ENCODE data around the gene LSM14B.
"Not testable (repeated sequence)": the region's sequence is repeated elsewhere in the genome, so short reads cannot be mapped to it uniquely, and the experiment has no call there.

LSM14B gene

GRCh38 chr20:62121776-62122653 lies at the start of gene LSM14B:
Gene LSM14B (plus strand): TSS chr20:62122475. CDS start chr20:62122667, 192 bp downstream.
- DNase-seq (ENCODE audit: low read depth) = peak; percentile 87

DNA sequence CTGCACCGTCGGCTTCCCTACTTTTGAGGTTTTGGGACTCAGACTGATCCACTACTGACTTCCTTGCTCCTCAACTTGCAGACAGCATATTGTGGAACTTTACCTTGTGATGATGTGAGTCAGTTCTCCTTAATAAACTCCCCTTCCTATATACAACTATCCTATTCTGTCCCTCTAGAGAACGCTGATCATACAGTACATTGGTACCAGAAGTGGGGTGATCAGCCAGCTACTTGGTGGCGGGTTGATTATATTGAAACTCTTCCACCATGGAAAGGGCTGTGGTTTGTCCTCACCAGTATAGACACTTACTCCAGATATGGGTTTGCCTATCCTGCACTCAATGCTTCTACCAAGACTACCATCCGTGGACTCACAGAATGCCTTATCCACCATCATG lies 49.0 kb upstream of the LSM14B start:
- DNase-seq (ENCODE audit: low read depth) = no peak

DNA sequence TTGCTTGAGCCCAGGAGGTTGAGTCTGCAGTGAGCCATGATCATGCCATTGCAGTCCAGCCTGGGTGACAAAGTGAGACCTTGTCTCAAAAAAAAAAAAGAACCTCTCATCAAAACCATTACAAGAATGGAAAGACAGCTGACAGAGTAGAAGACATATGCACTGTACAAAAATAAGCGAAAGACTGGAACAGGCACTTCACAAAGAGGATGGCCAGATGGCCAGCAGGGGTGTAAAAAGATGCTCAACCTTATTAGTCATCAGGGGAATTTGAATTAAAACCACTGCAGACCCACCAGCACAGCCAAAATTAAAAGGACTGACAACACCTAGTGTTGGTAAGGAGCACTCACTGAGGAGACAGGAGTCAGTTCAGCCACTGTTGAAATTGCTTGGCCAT lies 43.1 kb upstream of the LSM14B start:
- DNase-seq (ENCODE audit: low read depth) = no peak

DNA sequence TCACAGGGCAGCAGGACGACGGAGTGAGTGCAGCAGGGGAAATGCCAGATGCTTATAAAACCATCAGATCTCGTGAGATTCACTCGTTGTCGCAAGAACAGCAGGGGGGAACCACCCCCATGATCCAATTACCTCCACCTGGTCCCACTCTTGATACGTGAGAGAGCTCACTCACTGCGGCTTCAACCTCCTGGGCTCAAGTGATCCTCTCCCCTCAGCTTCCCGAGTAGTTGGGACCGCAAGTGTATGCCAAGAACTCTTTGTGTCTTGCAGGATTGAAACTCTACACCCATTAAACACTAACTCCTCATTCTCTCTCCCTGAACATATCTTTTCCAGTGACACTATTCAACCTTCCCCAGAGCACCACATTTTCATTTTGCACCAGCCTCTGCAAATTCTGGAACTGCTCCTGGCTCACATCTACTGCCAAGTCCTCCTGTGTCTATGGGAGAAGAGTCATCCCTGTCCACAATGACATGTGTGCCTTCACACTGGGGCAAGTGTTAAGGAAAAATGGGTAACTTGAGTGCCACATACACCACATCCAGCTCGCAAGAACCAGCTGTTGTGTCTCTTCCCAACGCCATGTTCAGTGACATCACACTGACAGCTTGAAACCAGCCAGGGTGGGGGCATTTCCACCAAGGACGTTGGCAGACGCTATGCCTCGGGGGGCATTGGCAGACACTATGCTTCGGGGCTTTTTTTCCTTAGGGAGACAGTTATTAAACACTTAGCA lies 41.9 kb upstream of the LSM14B start:
- no peak for DNase-seq (ENCODE audit: low read depth)

DNA sequence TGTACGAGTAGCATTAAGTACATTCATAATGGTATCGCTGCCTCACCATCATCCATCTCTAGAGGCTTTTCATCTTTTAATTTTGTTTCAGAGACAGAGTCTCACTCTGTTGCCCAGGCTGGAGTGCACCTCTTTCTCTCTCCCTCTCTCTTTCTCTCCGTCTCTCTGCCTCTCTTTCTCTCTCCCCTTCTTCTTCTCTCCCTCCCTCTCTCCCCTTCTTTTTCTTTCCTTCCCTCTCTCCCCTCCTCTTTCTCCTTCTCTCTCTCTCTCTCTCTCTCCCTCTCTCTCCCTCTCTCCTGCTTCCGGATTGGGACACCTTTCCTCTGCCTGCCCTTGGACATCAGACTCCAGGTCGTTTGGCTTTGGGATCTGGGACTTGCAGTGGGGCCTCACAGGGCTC lies 39.0 kb upstream of the LSM14B start:
- no peak for DNase-seq (ENCODE audit: low read depth)

DNA sequence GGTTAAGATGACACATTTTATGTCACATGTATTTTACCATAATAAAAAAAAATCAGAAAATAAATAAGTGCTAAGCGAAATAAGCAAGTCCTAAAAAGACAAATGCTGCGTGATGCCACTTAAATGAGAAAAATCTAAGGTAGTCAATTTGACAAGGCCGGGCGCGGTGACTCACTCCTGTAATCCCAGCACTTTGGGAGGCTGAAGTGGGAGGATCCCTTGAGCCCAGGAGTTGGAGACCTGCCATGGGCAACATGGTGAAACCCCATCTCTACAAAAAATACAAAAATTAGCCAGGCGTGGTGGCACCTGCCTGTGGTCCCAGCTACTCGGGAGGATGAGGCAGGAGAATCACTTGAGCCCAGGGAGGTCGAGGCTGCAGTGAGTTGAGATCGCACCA lies 38.1 kb upstream of the LSM14B start:
- DNase-seq (ENCODE audit: low read depth) = not testable (repeated sequence)

DNA sequence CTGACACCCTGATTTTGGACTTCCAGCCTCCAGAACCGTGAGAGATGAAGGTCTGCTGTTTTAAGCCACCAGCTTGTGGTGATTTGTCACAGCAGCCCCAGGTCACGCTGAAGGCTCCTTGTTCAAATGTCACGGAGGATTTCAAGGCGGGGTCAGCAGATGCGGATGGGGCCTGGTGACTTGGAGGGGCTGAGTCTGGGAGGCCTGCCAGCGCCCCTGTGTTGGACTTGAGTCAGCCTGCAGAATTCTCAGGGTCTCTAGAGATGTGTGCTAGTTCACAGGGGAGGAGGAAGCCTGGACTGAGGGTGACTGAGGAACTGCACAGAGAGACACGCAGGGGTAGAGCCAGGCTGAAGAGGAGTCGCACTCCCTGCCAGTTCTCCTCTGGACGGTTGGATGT lies 37.1 kb upstream of the LSM14B start:
- no peak for DNase-seq (ENCODE audit: low read depth)

GRCh38 chr20:62087227-62087626 lies 35.0 kb upstream of the LSM14B start:
- DNase-seq (ENCODE audit: low read depth) = no peak

- no peak for DNase-seq (ENCODE audit: low read depth)
Measured at GRCh38 chr20:62087632-62088031, 34.6 kb upstream of the LSM14B start.

- DNase-seq (ENCODE audit: low read depth) = no peak
Measured at GRCh38 chr20:62088258-62089127, 33.8 kb upstream of the LSM14B start.

- DNase-seq (ENCODE audit: low read depth) = no peak
Measured at GRCh38 chr20:62089393-62089792, 32.9 kb upstream of the LSM14B start.

DNA sequence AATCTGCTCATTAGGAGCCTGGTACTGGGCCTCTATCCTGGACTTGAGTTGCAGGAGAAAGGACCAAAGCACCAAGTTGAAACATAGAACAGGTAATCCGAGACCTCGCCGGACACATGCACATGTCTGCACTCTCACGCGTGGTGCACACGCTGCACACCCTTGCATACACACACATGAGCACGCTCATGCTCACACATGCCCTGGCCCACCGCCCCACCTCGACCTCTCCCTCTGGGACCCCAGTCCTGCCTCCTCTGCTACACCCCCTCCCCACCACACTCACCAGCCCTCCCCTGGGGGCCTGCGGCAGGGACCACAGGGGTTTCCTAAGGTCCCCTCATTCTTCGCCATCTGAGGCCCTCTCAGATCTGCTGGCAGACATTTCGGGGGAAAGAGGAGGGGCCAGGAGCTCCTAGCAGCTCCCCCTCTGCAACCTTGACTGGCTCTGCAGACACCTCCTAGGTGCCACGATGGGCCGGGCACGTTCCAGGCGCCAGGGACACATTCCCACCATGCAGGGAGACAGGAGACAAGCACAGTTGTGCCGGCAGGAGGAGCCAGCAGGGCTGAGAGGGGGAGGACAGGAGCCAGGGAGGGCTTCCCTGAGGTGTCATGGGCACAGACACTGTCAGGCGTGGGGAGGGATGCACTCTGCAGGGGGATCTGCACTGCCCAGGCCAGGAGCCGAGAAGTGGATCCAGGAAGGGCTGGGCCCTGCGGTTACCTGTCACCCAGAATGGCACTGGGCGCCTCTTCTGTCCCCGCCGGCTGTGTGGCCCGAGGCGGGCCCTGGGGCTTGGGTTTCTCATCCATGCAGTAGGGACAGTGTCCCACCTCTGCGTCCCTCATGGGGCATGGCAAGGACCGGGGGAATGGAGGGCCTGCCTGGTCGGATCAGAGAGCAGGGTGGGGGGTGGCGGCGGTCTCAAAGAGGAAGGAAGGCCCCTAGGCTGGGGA lies 25.6 kb upstream of the LSM14B start:
- DNase-seq (ENCODE audit: low read depth) = no peak

- DNase-seq (ENCODE audit: low read depth) = no peak
Measured at GRCh38 chr20:62097881-62098407, 24.3 kb upstream of the LSM14B start.

DNA sequence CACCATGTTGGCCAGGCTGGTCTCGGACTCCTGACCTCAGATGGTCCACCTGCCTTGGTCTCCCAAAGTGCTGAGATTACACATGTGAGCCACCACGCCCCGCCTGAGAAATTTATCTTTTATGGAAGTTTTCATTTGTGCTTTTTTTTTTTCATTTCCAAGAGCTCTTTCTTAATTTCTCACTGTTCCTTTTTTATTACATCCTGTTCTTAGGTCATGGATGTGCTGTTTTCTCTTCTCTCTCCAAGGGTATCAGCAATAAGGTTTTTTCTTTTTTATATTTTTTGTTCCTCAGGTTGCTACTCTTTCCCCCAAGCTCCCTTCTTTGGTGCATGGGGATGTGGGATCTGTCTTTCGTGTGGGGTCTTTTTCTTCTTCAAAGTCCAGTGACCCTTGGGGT lies 21.2 kb upstream of the LSM14B start:
- no peak for DNase-seq (ENCODE audit: low read depth)

DNA sequence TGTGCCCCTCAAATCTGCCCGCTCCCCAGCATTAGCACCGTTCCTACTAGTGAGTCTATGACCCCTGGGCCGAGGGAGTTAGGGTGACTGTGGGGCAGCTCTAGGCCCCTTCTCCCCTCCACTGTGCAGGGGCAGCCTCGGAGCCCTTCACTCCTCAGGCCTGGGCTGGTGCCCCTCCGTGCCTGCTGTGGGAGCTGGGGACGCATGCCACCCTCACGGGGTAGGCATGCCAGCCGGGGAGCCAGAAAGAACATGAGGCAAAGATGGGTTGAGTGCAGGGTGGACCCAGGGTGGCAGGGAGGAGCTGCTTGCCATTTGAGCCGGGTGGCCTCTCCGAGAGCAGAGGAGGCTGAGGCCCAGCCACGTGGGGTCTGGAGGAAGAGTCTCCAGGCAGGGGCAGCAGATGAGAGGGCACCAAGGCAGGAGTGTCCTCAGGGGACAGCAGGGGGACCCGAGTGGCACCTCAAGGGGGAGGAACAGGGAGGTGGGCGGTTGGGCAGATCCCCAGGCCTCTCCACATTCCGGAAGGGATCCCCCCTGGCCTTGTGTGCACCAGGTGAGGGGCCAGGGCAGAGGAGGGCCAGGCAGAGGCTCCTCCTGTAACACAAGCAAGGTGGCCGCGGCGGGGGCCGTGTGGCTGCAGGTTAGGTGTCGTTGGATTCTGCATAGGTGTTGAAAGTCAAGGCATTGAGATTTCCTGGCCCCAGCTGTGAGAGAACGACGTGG lies 18.6 kb upstream of the LSM14B start:
- no peak for DNase-seq (ENCODE audit: low read depth)

DNA sequence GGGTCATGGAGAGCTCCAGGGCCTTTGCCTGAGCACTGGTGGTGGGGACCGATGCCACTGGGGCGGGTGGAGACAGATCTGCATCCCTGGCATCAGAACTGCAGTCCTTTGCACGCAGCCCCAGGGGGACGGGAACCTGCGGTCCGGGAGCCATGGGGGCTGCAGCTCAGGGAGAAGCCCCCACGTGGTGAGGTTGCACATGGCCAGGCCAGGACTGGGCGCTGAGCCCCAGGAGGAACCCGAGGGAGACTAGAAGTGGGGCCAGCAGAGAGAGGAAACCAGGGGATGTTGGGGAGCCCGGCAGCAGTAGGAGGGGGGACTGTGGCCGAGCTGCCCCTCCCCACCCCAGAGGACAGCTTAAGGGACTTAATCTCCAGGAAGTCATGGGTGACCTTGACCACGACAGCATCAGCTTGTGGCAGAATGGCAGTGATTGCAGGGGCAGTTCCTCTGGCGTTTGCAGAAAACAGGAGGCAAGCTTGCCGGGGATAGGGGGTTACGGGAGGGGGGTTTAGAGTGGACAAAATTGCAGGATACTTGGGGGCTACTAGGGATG lies 18.0 kb upstream of the LSM14B start:
- no peak for DNase-seq (ENCODE audit: low read depth)

DNA sequence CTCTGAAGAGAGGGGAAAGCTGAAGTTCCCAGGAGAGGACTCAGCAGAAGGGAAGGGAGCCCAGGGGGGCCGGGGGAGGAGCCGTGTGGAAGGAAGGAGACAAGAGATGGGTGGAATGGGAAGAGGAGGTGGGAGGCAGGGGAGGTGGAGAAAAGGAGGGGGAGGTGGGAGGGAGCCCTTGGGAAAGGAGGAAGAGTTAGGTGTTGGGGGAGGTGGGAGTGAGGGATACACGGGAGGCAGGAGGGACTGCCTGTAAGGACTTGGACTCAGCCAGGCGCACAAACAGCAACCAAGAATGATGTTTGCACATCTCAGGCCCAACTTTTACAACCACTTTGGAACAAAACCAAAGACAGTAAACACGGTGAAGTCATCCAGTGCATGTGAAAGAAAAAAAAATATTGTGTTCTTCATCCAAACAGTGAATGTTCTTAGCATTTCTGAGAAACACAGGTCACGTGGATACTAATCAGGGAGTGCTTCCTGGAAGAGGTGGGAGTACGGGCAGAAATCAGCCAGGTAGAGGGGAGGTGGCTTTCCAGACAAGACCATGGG lies 17.4 kb upstream of the LSM14B start:
- no peak for DNase-seq (ENCODE audit: low read depth)

DNA sequence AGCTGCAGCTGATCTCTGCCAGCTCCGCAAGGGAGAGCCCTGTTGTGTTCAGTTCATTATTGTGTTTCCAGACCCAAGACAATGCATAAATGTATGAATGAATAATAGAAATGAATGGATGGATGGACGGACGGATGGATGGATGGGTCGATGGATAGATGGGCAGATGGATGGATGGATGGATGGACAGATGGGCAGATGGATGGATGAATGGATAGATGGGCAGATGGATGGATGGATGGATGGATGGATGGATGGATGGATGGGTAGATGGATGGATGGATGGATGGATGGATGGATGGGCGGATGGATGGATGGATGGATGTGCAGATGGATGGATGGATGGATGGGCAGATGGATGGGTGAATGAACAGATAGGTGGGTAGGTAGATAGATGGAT lies 16.7 kb upstream of the LSM14B start:
- DNase-seq (ENCODE audit: low read depth) = no peak

- DNase-seq (ENCODE audit: low read depth) = no peak
Measured at GRCh38 chr20:62111148-62111547, 11.1 kb upstream of the LSM14B start.

DNA sequence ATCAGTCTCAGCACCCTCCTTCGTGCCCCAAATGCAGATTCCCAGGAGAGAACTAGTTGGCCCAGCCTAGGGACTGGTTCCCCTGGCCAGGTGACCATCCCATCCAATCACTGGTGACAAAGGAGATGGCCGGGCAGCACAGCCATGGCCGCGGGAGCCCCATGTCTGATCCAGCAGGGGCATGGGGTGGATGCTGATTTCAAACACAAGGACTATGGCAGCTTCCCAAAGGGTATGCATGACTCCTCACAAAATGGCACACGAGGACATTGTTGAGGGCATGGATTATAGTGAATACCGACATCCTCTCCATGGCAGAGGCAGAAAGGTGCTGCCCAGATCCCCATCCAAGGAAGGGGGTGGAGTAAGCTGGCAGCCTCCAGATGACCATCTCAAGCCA lies 9.9 kb upstream of the LSM14B start:
- DNase-seq (ENCODE audit: low read depth) = no peak
